Activated T-helper 2 cell treated with anti-CD3 and anti-CD28 coated beads, Interferon-gamma antibody, Interleukin-2, Interleukin-4, amounts not matched to agents 10 μg/mL and 5 μg/mL and 100 μg/mL, durations not matched to agents 14 hours and 24 hours and 36 hours (primary cell): ENCODE measurements around the gene ADAMTS14. TPM values are rescaled to one million over a fixed set of nuclear protein-coding genes. Genes with fewer than 3 reads are reported as not detected.
"Not testable (repeated sequence)": the region's sequence is repeated elsewhere in the genome, so short reads cannot be mapped to it uniquely, and the experiment has no call there.

ENCODE experiments used
- DNase-seq: peaks from one replicate; pipeline ENCODE4 v3.0.0; 2021; ENCODE audit warnings: low spot score
- H3K27ac Mint-ChIP-seq: one replicate; pipeline ENCODE4 v1.8.0; 2021; ENCODE audit warnings: mixed read lengths
- H3K27me3 Mint-ChIP-seq: one replicate; pipeline ENCODE4 v1.8.0; 2021; ENCODE audit warnings: low read depth, mixed read lengths
- H3K36me3 Mint-ChIP-seq: one replicate; pipeline ENCODE4 v1.8.0; 2021; ENCODE audit warnings: low read depth, mixed read lengths
- H3K4me1 Mint-ChIP-seq: one replicate; pipeline ENCODE4 v1.8.0; 2021; ENCODE audit warnings: low read depth, mixed read lengths
- H3K4me3 Mint-ChIP-seq: one replicate; pipeline ENCODE4 v1.8.0; 2021; ENCODE audit warnings: low read depth, mild to moderate bottlenecking, moderate library complexity, mixed read lengths
- H3K9me3 Mint-ChIP-seq: one replicate; pipeline ENCODE4 v1.8.0; 2021; ENCODE audit warnings: mixed read lengths
- intact Hi-C: fragments of 100-400 bp; cut with micrococcal nuclease; formaldehyde crosslinking; loops from one replicate; pipeline ENCODE4 v1.15.1; 2023
- total RNA-seq: library from RNA; stranded (reverse); gene quantifications from 2 replicates; pipeline ENCODE4 v1.2.3, GENCODE V29; 2022

ADAMTS14 gene
- total RNA-seq, 1 donor from 2014 or later = 0.39 TPM

DNA sequence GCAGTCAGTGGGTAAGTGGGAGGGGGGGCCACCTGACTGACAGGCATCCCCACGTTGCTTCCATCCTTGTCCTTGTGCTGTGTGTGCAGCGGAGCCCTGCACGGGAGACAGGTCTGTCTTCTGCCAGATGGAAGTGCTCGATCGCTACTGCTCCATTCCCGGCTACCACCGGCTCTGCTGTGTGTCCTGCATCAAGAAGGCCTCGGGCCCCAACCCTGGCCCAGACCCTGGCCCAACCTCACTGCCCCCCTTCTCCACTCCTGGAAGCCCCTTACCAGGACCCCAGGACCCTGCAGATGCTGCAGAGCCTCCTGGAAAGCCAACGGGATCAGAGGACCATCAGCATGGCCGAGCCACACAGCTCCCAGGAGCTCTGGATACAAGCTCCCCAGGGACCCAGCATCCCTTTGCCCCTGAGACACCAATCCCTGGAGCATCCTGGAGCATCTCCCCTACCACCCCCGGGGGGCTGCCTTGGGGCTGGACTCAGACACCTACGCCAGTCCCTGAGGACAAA, 88.0 kb downstream of the ADAMTS14 start:
- no peak for DNase-seq
- intact Hi-C loops = no loop called here
- H3K4me3 Mint-ChIP-seq = no peak overlapping the region
- H3K36me3 Mint-ChIP-seq = no peaks in the 10 kb centered on the region
- peaks cover 4% of the 10 kb centered on the region for H3K9me3 Mint-ChIP-seq
- peaks cover 6% of the 10 kb centered on the region for H3K4me1 Mint-ChIP-seq
- no peak overlapping the region for H3K27ac Mint-ChIP-seq
- H3K27me3 Mint-ChIP-seq = no peaks in the 10 kb centered on the region

DNA sequence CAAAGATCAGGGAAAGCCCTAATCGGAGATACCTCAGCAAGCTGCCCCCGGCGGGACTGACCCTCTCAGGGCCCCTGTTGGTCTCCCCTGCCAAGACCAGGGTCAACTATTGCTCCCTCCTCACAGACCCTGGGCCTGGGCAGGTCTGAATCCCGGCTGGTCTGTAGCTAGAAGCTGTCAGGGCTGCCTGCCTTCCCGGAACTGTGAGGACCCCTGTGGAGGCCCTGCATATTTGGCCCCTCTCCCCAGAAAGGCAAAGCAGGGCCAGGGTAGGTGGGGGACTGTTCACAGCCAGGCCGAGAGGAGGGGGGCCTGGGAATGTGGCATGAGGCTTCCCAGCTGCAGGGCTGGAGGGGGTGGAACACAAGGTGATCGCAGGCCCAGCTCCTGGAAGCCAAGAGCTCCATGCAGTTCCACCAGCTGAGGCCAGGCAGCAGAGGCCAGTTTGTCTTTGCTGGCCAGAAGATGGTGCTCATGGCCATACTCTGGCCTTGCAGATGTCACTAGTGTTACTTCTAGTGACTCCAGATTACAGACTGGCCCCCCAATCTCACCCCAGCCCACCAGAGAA, 88.8 kb downstream of the ADAMTS14 start:
- peaks cover 6% of the 10 kb centered on the region for H3K4me1 Mint-ChIP-seq
- H3K36me3 Mint-ChIP-seq = no peaks in the 10 kb centered on the region
- no peak overlapping the region for H3K4me3 Mint-ChIP-seq
- peaks cover 9% of the 10 kb centered on the region for H3K9me3 Mint-ChIP-seq
- no peak overlapping the region for H3K27ac Mint-ChIP-seq
- intact Hi-C loops = no loop called here
- H3K27me3 Mint-ChIP-seq = no peaks in the 10 kb centered on the region
- no peak for DNase-seq

DNA sequence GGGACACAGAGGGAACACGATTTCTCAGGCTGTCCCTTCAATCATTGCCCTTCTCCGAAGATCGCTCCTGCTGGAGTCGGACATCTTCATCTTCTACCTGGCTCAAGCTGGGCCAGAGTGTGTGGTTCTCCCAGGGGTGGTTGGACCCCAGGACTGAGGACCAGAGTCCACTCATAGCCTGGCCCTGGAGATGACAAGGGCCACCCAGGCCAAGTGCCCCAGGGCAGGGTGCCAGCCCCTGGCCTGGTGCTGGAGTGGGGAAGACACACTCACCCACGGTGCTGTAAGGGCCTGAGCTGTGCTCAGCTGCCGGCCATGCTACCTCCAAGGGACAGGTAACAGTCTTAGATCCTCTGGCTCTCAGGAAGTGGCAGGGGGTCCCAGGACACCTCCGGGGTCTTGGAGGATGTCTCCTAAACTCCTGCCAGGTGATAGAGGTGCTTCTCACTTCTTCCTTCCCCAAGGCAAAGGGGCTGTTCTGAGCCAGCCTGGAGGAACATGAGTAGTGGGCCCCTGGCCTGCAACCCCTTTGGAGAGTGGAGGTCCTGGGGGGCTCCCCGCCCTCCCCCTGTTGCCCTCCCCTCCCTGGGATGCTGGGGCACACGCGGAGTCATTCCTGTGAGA, 89.5 kb downstream of the ADAMTS14 start:
- H3K9me3 Mint-ChIP-seq = peaks cover 14% of the 10 kb centered on the region
- intact Hi-C loops = no loop called here

GRCh38 chr10:70762441-70763175, 90.3 kb downstream of the ADAMTS14 start:
- H3K9me3 Mint-ChIP-seq = peaks cover 15% of the 10 kb centered on the region
- H3K27me3 Mint-ChIP-seq = peaks cover 7% of the 10 kb centered on the region
- peaks cover 6% of the 10 kb centered on the region for H3K4me1 Mint-ChIP-seq
- H3K36me3 Mint-ChIP-seq = no peaks in the 10 kb centered on the region
- H3K4me3 Mint-ChIP-seq = no peak overlapping the region
- intact Hi-C loops = no loop called here
- no peak overlapping the region for H3K27ac Mint-ChIP-seq
- no peak for DNase-seq

More for the DNA sequence above, 89.5 kb downstream of the ADAMTS14 start:
- Mint-ChIP-seq H3K4me1 (peaks cover 6% of the 10 kb centered on the region), H3K27me3 (peaks cover 4% of the 10 kb centered on the region), H3K36me3 (no peaks in the 10 kb centered on the region), H3K4me3 (no peak overlapping the region), H3K27ac (no peak overlapping the region)
- DNase-seq = no peak

- H3K27ac Mint-ChIP-seq = no peak overlapping the region
- peaks cover 15% of the 10 kb centered on the region for H3K9me3 Mint-ChIP-seq
- no peak overlapping the region for H3K4me3 Mint-ChIP-seq
- intact Hi-C loops = no loop called here
- no peak for DNase-seq
- peaks cover 5% of the 10 kb centered on the region for H3K4me1 Mint-ChIP-seq
- H3K36me3 Mint-ChIP-seq = no peaks in the 10 kb centered on the region
- H3K27me3 Mint-ChIP-seq = peaks cover 9% of the 10 kb centered on the region
Observed at GRCh38 chr10:70763567-70763966, 91.3 kb downstream of the ADAMTS14 start.

- Mint-ChIP-seq H3K4me1 (no peaks in the 10 kb centered on the region), H3K9me3 (peaks cover 15% of the 10 kb centered on the region)
Observed at GRCh38 chr10:70765794-70766594, 93.7 kb downstream of the ADAMTS14 start.

GRCh38 chr10:70768026-70768685, 95.8 kb downstream of the ADAMTS14 start:
- H3K36me3 Mint-ChIP-seq, H3K4me3 Mint-ChIP-seq, H3K4me1 Mint-ChIP-seq, intact Hi-C loops, H3K27ac Mint-ChIP-seq, DNase-seq: not testable (repeated sequence)
- H3K27me3 Mint-ChIP-seq = peaks cover 10% of the 10 kb centered on the region
- peaks cover 15% of the 10 kb centered on the region for H3K9me3 Mint-ChIP-seq

More at GRCh38 chr10:70765794-70766594, 93.7 kb downstream of the ADAMTS14 start:
- intact Hi-C loops = no loop called here
- H3K27ac Mint-ChIP-seq = no peak overlapping the region
- H3K36me3 Mint-ChIP-seq = no peaks in the 10 kb centered on the region
- H3K27me3 Mint-ChIP-seq = peaks cover 9% of the 10 kb centered on the region
- DNase-seq = no peak
- no peak overlapping the region for H3K4me3 Mint-ChIP-seq

GRCh38 chr10:70769121-70769520, 96.8 kb downstream of the ADAMTS14 start:
- Mint-ChIP-seq H3K4me3 (no peak overlapping the region), H3K36me3 (no peaks in the 10 kb centered on the region), H3K27ac (no peak overlapping the region), H3K27me3 (peaks cover 10% of the 10 kb centered on the region), H3K4me1 (no peaks in the 10 kb centered on the region), H3K9me3 (peaks cover 15% of the 10 kb centered on the region)
- no peak for DNase-seq
- intact Hi-C loops = no loop called here

- H3K4me3 Mint-ChIP-seq = no peak overlapping the region
- H3K36me3 Mint-ChIP-seq = no peaks in the 10 kb centered on the region
- DNase-seq = no peak
- intact Hi-C loops = no loop called here
- no peak overlapping the region for H3K27ac Mint-ChIP-seq
- H3K4me1 Mint-ChIP-seq = no peaks in the 10 kb centered on the region
- H3K27me3 Mint-ChIP-seq = peaks cover 10% of the 10 kb centered on the region
- peaks cover 15% of the 10 kb centered on the region for H3K9me3 Mint-ChIP-seq
Observed at GRCh38 chr10:70770001-70770400, 97.7 kb downstream of the ADAMTS14 start.

DNA sequence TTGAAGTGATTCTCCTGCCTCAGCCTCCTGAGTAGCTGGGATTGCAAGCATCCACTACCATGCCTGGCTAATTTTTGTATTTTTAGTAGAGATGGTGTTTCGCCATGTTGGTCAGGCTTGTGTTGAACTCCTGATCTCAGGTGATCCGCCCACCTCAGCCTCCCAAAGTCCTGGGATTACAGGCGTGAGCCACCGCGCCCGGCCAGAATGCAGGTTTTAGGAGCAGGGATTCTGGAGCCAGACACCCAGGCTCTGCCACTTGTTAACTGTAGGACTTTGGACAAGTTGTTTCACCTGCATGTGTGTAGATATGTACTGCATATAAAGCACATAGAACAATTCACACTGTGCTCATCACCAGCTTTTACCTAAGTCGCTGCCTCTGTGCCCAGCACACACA, 98.2 kb downstream of the ADAMTS14 start:
- H3K27ac Mint-ChIP-seq, H3K4me1 Mint-ChIP-seq, H3K36me3 Mint-ChIP-seq, DNase-seq, intact Hi-C loops, H3K9me3 Mint-ChIP-seq, H3K4me3 Mint-ChIP-seq: not testable (repeated sequence)
- peaks cover 10% of the 10 kb centered on the region for H3K27me3 Mint-ChIP-seq

GRCh38 chr10:70771311-70772194, 99.2 kb downstream of the ADAMTS14 start:
- Mint-ChIP-seq H3K27ac (no peak overlapping the region), H3K27me3 (peaks cover 10% of the 10 kb centered on the region), H3K4me3 (no peak overlapping the region), H3K4me1 (no peaks in the 10 kb centered on the region), H3K9me3 (peaks cover 5% of the 10 kb centered on the region), H3K36me3 (no peaks in the 10 kb centered on the region)
- DNase-seq = no peak
- intact Hi-C loops = no loop called here
